Caco-2 (cell line): ENCODE results near the gene CASP5. TPM values are rescaled to one million over a fixed set of nuclear protein-coding genes. Genes with fewer than 3 reads are reported as not detected.
"Not testable (repeated sequence)": the region's sequence is repeated elsewhere in the genome, so short reads cannot be mapped to it uniquely, and the experiment has no call there.

Source experiments
- BruUV-seq: library from RNA; stranded (reverse); fragments of 400-500 nt; replicated peaks from 2 replicates; lab custom pipeline; 2021; lab: Mats Ljungman, UMichigan
- CTCF ChIA-PET: fragments of 300-600 bp; sonication (Branson Sonifier 250); formaldehyde crosslinking; loops from one replicate; lab custom pipeline; 2022; ENCODE audit warnings: antibody characterized with exemption; lab: Charles Lee
- POLR2A ChIA-PET: fragments of 300-600 bp; sonication (Branson Sonifier 250); formaldehyde crosslinking; loops from one replicate; lab custom pipeline; 2022; ENCODE audit warnings: antibody characterized with exemption; lab: Charles Lee
- DNase-seq, 2 experiments: peaks; one replicate each; pipeline versions ENCODE4 v3.0.0 to v3.0.0-alpha.2; 2020 to 2022
- H3K27me3 ChIP-seq: replicated peaks from 2 replicates; pipeline ENCODE4 v1.6.0; 2011; ENCODE audit warnings: low read length; ENCODE audit not compliant: control insufficient read depth, insufficient read depth
- H3K36me3 ChIP-seq: 2 replicates; pipeline ENCODE4 v1.5.1; 2011; ENCODE audit warnings: low read length; ENCODE audit not compliant: control insufficient read depth, insufficient read depth
- H3K4me1 ChIP-seq: fragments of 250-450 bp; sonication (Bioruptor Pico); 2 replicates; pipeline ENCODE4 v1.5.1; 2020; ENCODE audit warnings: mild to moderate bottlenecking
- H3K4me3 ChIP-seq: 2 replicates; pipeline ENCODE4 v1.5.1; 2011; ENCODE audit warnings: low read depth, mild to moderate bottlenecking, control low read depth, low read length
- H3K9me3 ChIP-seq: fragments of 250-450 bp; sonication (Bioruptor Pico); 2 replicates; pipeline ENCODE4 v1.5.1; 2020; ENCODE audit warnings: mild to moderate bottlenecking, moderate library complexity
- H3K27ac Mint-ChIP-seq: one replicate; pipeline ENCODE4 v1.8.0; 2022; ENCODE audit warnings: mixed read lengths; ENCODE audit not compliant: unreplicated experiment
- H3K27me3 Mint-ChIP-seq: one replicate; pipeline ENCODE4 v1.8.0; 2022; ENCODE audit warnings: mixed read lengths; ENCODE audit not compliant: insufficient read depth, unreplicated experiment
- H3K36me3 Mint-ChIP-seq: one replicate; pipeline ENCODE4 v1.8.0; 2022; ENCODE audit warnings: mild to moderate bottlenecking, mixed read lengths; ENCODE audit not compliant: insufficient read depth, unreplicated experiment
- H3K4me1 Mint-ChIP-seq: one replicate; pipeline ENCODE4 v1.8.0; 2022; ENCODE audit warnings: low read depth, mixed read lengths; ENCODE audit not compliant: unreplicated experiment
- H3K4me3 Mint-ChIP-seq: one replicate; pipeline ENCODE4 v1.8.0; 2022; ENCODE audit warnings: mild to moderate bottlenecking, moderate library complexity, mixed read lengths; ENCODE audit not compliant: unreplicated experiment
- H3K9me3 Mint-ChIP-seq: one replicate; pipeline ENCODE4 v1.8.0; 2022; ENCODE audit warnings: mixed read lengths; ENCODE audit not compliant: unreplicated experiment
- intact Hi-C: fragments of 100-400 bp; cut with micrococcal nuclease; formaldehyde crosslinking; loops from one replicate; pipeline ENCODE4 v1.10.0; 2022; ENCODE audit not compliant: unreplicated experiment
- total RNA-seq: library from RNA; stranded (reverse); gene quantifications from 2 replicates; pipeline ENCODE4 v1.2.3, GENCODE V29; 2022
- TF ChIP-seq, protein P1 (sequence below), 2 experiments: fragments of 200-600 bp in 1 of 2; IDR thresholded peaks; 1 replicate in 1 of 2; 2 replicates in 1 of 2; pipeline versions ENCODE4 v1.5.1 to v1.8.0; 2011 to 2022; ENCODE audit warnings: antibody characterized with exemption in 1 of 2, control low read depth in 1 of 2, inconsistent platforms in 1 of 2, low read depth in 1 of 2, low read length in 1 of 2, mild to moderate bottlenecking in 1 of 2, moderate library complexity in 1 of 2; ENCODE audit not compliant: insufficient read depth in 1 of 2, severe bottlenecking in 1 of 2, unreplicated experiment in 1 of 2

CASP5 gene
- total RNA-seq, 1 experiment from 2014 or later, result 1.4 TPM

DNA sequence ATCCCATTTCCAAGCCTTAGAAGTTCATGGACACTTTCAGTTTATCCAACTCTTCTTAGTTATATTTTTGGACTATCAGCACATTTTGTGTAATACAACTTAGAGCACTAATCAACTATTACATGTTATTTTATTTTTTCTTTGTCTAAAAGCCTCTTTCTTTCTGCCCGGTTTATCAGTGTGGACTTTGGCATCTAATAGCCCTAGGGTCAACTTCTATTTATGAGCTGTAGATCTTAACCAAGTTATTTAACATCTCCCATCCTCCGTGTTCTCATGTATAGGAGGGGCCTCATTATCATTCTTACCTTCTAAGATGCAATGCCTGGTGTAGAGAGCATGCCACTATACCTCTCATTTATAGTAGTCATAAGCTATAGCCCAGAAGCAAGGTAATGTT is 17.7 kb upstream of the CASP5 start:
- TF ChIP-seq, protein P1, sequence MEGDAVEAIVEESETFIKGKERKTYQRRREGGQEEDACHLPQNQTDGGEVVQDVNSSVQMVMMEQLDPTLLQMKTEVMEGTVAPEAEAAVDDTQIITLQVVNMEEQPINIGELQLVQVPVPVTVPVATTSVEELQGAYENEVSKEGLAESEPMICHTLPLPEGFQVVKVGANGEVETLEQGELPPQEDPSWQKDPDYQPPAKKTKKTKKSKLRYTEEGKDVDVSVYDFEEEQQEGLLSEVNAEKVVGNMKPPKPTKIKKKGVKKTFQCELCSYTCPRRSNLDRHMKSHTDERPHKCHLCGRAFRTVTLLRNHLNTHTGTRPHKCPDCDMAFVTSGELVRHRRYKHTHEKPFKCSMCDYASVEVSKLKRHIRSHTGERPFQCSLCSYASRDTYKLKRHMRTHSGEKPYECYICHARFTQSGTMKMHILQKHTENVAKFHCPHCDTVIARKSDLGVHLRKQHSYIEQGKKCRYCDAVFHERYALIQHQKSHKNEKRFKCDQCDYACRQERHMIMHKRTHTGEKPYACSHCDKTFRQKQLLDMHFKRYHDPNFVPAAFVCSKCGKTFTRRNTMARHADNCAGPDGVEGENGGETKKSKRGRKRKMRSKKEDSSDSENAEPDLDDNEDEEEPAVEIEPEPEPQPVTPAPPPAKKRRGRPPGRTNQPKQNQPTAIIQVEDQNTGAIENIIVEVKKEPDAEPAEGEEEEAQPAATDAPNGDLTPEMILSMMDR (IDR thresholded peaks at IDR 0.05; ENCODE audit: insufficient read depth in 1 of 2, low read depth in 1 of 2, low read length in 1 of 2, severe bottlenecking in 1 of 2, unreplicated experiment in 1 of 2), result no peak
- Mint-ChIP-seq H3K27me3 (no peaks in the 10 kb centered on the region), H3K9me3 (peaks cover 28% of the 10 kb centered on the region), H3K36me3 (no peaks in the 10 kb centered on the region), H3K4me3 (peak overlapping the region; percentile 11), H3K4me1 (peaks cover 34% of the 10 kb centered on the region), H3K27ac (no peak overlapping the region)
- no peak overlapping the region for H3K4me3 ChIP-seq
- BruUV-seq, result no TSS peak
- CTCF ChIA-PET, result no interaction called here
- DNase-seq, result peak in 1 of 2 experiments; percentile 16
- H3K9me3 ChIP-seq, result no peaks in the 10 kb centered on the region
- peaks cover 26% of the 10 kb centered on the region for H3K4me1 ChIP-seq
- intact Hi-C loops, result no loop called here
- POLR2A ChIA-PET, result no interaction called here
- no peaks in the 10 kb centered on the region for H3K27me3 ChIP-seq
- H3K36me3 ChIP-seq, result no peaks in the 10 kb centered on the region

DNA sequence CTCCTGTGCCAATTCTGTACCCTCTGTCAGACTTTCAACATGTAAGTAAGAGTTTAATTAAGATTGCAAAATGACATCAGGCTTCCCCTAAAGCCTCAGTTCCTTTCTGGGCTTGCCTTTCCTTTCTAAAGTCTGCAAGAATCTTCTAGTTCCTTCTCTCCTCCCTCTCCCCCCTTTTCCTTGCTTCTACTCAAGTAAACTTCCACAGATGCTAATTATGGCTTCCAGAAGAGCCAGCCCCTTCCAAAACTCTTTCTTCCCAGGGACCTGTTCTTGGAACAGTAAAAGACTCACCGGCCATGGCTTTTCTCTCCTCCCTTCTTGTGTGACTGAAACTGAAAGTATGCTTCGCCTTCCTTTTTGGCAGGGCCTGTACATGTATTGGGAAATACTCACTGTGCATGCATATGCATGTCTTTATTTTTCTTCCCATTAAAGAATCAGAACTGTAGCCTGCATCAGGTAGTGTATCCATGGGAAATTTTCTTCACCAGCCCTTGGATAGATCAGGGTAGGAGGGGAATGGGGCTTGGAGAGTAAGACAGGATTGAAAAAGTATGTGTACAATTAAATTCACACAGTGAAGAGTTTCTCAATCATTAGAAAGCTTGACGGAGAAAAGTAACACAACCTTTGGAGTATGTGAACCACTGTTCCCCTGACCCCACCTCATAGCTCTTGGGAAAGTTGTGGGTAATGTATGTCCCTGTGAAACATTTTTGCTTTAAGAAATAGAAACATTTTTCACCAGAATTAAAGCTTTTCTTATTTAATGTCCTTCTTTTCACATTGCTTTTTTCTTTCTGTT is 12.0 kb upstream of the CASP5 start, which contains the start of gene CASP1:
Gene CASP1, minus strand, starts transcription at position 332 of the 808 bp plus-strand sequence. Its CDS starts 31 bp downstream, at position 301.
- CTCF ChIA-PET, result no interaction called here
- no peak within 1 kb of the TSS for H3K4me3 Mint-ChIP-seq
- H3K4me1 ChIP-seq, result peaks cover 4% of the 10 kb centered on the region
- DNase-seq, result no peak
- no peaks in the 10 kb centered on the region for H3K27me3 ChIP-seq
- no TSS peak for BruUV-seq
- peaks cover 11% of the 10 kb centered on the region for H3K4me1 Mint-ChIP-seq
- no peaks in the 10 kb centered on the region for H3K36me3 Mint-ChIP-seq
- TF ChIP-seq, protein P1 (IDR thresholded peaks at IDR 0.05; ENCODE audit: insufficient read depth in 1 of 2, low read depth in 1 of 2, low read length in 1 of 2, severe bottlenecking in 1 of 2, unreplicated experiment in 1 of 2), result no peak
- no peak within 1 kb of the TSS for H3K27ac Mint-ChIP-seq
- H3K27me3 Mint-ChIP-seq, result no peaks in the 10 kb centered on the region
- POLR2A ChIA-PET, result no interaction called here
- no peaks in the 10 kb centered on the region for H3K9me3 ChIP-seq
- no peak within 1 kb of the TSS for H3K4me3 ChIP-seq
- H3K9me3 Mint-ChIP-seq, result peaks cover 16% of the 10 kb centered on the region
- H3K36me3 ChIP-seq, result no peaks in the 10 kb centered on the region
- intact Hi-C loops, result no loop called here

DNA sequence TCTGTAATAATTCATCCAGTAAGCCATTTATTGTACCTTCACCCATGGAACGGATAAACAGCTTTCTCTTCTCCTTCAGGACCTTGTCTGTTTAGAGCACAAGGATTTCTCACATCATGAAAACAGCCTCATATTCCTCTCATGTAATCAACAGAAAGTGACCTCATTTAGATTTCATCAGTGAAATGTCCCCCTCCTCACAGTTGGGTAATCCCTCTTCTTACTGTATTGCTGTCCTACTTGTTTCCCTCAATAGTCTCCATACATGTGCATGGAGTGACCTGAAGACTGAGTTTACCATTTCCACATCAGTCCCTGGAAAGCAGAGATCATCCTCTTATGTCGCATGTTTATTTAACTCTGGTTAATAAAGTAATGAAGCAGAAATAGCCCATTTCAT is 11.4 kb upstream of the CASP5 start:
- POLR2A ChIA-PET, H3K27me3 Mint-ChIP-seq, H3K36me3 ChIP-seq, H3K4me3 Mint-ChIP-seq, DNase-seq, intact Hi-C loops, BruUV-seq, H3K27ac Mint-ChIP-seq, H3K4me3 ChIP-seq, H3K4me1 Mint-ChIP-seq, CTCF ChIA-PET, H3K9me3 ChIP-seq, H3K4me1 ChIP-seq, H3K27me3 ChIP-seq, H3K36me3 Mint-ChIP-seq: not testable (repeated sequence)
- peaks cover 16% of the 10 kb centered on the region for H3K9me3 Mint-ChIP-seq
